HG03108 (cell line): Measurements from ENCODE around the gene FABP2.
"Not testable (repeated sequence)": the region's sequence is repeated elsewhere in the genome, so short reads cannot be mapped to it uniquely, and the experiment has no call there.

Source experiments
- ATAC-seq: cut with Tn5 transposase; IDR thresholded peaks from one replicate; pipeline ENCODE4 v1.9.1; 2021; ENCODE audit warnings: moderate library complexity; ENCODE audit not compliant: unreplicated experiment

The FABP2 gene

DNA sequence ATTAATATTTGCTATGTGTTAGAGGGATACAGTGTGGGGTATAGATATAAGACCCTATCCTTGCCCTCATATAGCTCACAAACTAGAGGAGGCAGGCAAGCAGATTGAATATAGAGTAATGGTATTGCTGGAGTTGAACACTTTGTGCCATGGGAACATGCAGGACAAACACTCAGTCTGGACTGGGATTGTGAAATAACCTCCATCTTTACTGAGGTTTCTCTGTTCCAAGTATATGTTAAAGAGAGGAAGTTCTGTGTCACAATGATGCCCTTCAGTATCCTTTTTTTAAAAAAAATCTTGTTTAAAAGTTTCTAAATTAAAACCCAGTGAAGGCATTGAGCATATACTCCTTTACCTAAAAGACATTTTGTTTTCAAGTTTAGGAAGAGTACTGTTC, 8.7 kb downstream of the FABP2 start:
- no peak for ATAC-seq

DNA sequence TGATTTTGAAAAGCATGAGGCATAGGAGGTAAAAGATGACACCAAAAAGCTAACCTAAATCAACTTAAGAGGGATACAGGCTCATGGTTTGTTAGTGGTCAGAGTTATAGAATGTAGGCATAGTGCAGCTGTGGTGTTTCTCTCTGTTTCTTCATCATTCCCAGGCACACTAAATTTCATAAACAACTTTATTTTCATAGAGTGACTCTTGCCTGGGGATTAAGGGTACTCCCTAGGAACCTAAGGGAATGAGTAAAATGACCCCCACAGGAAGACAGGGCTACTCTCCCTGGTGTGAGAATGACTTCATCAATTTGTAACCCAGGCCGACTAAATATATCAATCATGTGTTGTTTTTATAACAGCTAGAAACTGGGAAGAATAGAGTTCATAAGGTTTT, 11.1 kb downstream of the FABP2 start:
- ATAC-seq, result no peak

DNA sequence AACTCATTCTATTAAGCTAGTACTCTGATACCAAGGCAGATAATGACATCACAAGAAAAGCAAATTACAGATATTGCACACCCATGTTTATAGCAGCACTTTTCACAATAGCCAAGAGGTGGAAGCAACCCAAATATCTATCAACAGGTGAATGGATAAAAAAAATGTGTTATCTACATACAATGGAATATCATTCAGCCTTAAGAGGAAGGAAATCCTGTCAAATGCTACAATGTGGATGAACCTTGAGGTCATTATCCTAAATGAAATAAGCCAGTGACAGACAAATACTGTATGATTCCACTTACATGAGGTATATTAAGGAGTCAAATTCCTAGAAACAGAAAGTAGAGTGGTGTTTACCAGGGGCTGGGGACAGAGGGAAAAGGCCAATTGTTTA, 14.3 kb downstream of the FABP2 start:
- no peak for ATAC-seq

DNA sequence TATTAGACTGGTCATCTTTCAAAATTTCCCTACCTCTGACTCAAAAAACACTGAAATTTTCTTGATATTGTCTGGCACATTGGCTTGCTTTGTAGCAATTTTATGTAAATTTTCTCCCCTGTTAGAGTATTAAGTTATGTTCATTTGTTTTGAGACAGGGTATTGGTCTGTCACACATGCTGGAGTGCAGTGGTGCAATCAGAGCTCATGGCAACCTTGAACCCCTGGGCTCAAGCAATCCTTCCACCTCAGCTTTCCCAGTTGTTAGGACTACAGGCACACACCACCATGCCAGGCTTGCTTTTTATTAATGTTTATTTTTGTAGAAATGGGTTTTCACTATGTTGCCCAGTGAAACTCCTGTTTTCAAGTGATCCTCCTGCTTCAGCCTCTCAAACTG, 17.5 kb downstream of the FABP2 start:
- ATAC-seq, result no peak

DNA sequence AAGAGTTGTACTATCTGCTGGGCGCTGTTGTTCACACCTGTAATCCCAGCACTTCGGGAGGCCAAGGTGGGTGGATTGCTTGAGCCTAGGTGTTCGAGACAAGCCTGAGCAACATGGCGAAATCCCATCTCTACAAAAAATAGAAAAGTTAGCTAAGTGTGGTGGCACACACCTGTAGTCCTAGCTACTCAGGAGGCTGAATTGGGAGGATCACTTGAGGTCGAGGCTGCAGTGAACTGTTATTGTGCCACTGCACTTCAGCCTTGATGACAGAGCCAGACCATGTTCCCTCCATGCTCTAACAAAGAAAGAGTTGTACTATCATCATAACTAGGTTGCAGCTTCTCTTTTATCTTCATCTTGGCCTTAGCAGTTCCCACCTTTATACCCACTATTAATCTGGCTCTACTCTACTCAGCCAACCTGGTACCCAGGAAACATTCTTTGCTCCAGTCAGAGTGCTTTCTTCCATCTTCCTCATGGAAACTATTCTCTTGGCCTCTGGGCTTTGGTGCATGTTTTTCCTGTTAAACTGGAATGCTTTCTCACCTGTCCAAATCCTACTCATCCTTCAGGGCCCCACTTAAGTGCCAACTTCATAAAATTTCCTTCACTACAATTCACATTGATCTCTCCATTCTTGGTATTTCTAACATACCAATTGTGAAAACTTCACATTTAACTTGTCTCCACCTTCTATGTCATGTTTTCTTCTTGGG, 18.2 kb downstream of the FABP2 start:
- no peak for ATAC-seq

DNA sequence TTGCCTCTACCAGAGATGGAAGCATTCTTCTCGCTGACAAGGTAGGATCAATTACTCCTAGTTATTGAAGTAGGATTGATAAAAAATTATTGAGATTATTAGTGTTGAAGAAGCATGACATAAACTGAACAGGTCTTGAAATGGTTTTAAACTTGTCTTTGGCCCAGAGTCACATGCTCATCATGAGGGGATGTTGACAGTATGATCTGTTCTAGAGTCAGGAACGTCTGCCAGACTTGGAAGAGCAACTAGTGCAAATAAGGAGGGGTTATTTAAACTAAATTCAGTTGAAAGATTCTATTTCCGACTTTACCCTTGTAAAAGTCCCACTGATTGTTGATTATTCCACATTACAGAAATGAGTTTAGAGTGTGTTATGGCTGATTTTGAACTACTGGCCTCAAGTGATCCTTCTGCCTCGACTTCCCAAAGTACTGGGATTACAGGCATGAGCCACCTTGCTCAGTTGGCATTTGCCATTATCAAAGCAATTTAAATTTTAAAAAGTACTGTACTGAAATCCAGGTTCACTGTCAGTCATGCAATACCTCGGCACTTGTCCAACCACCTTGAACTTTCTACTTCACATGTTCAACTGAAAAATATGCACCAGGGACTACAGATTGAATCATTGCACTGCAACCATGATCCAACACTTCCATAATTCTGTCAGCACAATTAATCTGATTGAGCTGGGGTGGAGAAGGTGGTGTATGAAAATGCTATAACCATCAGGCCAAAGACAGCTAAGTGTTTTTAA, 19.7 kb downstream of the FABP2 start:
- ATAC-seq, result no peak

DNA sequence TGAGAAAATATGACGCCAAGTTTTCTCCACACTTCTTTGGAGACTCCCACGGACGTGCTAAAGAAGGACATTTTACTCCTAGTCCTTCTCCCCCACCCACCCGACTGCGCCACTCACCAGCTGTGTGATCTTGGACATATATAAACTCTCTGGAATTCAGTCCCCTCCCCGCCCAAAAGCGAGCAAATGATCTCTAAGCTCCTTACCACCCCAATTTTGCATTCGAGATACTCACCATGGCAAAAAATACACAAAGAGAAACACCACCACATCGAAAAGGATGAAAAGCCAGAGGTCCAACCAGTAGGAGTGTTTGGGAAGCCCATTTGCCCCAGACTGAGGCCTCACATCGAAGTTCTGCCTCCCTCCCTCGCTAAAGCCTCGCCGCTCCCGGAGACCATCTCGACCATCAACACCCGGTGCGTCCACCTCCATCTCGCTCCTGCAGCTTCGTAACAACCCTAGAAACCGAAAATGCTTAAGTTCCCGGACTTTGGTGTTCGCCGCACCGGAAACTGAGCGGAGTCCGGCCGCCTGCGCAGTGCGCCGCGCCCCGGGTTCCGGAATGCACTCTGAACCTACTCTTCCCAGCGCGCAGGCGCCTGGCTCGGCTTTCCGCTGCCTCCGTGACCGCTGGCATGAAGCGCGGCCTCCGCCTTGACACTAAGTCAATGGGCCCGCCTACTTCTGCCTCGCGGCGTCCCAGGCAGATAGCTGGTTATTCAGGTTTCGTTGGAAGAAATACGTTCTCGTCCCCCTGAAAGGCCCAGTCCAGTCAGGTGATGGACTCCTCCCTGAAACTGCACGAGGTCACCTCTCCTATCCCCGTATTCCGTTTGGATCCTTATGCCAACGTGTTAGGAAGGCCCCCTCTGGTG, 21.6 kb downstream of the FABP2 start:
- ATAC-seq, result peak; percentile 97

DNA sequence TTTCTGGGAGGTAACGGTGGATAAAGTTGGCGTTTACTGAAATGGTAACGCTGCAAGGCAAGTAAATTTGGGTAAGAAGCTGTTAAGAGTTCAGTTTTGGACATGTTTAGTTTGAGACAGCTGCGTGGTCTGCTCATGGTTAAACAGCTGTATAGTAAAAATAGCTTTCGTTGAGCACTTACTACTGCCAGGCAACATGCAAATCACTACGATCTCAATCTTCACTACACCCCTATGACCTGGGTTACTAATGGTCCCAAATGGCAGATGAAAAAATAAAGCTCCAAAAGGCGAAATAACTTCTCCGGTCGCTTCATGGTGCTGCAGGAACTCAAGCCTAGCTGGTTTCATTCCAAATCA, 22.2 kb downstream of the FABP2 start:
- ATAC-seq, result peak; percentile 40

DNA sequence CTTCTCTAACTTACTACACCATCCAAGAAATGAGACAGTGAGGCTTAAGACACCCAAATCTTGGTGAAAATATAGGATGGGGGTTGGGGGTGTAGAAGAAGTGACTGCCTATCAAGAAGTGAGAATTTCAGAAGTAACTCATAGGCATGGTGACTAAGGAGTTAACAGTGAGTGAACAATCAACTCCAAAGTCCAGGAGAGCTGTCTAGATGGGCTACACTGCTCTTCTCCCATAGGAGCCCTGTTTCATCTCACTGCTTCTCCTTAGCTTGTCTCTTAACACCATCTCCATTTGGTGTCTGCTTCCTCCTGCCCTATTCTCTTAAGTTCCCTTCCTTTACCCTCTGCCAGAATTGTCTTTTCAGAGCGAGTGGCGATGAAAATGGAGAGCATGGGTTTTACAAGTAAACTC, 22.7 kb downstream of the FABP2 start:
- no peak for ATAC-seq

DNA sequence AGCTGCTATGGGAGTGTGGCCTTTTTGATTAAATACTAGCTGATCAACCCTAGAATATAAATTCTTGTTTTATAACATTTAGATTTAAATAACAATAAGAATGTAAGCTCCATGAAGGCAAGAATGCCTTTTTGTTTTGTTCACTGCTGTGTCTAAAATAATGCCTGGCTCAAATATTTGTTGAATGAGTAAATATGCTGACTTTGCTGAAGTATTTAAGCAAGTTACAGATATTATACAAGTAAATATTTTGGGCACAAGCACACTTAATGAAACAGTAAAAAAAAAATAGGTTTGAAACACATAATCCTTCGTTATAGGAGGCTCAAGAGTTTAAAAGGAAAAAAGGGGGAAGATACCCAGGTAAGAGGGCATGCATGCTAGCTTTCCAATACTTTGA, 24.1 kb downstream of the FABP2 start:
- no peak for ATAC-seq

DNA sequence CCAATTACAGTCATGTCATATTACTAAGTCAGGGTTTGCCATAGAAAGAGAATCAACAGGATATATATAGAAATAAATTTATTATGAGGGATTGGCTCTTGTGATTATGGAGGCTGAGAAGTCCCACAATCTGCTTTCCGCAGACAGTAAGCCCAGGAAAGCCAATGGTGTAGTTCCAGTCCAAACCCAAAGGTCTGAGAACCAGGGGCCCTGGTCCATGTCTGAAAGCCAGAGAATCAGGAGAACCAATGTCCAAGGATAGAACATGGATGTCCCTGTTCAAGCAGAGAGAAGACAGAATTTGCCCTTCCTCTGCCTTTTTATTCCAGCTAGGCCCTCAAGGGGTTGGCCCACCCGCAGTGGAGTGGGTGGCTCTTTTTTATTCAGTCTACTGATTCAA, 25.6 kb downstream of the FABP2 start:
- no peak for ATAC-seq

DNA sequence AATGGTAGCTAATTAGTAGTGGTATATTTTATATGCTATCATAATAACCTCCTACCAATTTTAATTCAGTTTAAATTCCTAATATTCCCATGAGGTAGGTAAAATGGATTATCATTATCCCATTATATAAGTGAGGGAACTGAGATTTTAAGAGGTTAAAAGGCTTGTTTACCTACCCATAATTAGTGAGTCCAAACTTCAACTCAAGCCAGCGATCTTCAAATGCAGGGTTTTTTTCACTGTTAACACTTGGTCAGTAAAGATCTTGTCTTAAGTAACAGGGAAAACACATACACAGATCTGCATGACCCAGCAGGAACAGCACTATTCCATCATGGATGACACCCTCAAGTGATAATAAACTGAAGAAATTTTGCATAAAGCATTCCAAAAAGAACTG, 31.3 kb downstream of the FABP2 start:
- no peak for ATAC-seq

DNA sequence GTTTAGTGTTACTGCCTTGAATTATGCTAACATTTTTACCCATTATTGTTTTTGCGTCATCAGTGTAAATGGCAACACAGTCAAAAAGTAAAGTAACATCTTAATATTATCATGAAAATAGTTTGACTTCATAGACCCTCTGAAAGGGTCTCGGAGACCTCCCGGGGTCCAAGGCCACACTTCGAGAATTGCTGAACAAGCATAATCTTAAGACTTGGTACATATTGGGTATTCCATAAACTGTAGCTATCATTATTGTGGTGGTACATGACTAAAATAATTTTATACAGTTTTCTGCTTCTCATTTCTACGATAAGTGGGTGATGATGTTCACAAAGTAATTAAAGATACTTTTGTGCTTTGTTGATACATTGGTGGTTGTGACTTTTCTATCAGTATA, 32.6 kb downstream of the FABP2 start:
- ATAC-seq, result no peak

DNA sequence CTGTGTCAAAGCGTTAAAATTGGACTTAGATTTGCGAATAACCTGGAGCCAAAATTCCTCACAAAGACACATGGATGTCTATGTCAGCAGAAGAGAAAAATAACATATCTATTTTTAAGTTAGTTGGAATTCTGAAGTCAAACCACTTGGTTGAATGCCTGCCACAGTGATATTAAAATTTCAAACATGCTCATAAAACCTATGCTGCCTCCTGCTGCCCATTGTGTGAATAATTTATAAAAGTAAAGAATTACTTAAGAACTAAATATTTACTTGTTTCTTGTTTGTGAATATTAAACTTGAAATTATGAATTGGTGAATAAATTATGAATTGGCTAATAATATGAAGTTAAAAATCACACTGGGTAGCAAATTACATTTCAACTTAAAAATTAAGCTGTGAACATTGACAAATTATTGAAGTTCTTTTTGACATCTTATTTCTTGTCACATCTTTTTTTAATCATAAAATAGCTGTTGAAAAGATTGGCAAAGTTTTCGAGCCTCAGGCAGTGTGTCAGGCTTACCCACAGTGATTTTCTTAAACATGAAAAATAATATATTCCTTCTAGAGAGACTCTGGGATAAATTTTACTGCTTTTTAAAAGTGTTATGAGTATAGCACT, 35.4 kb downstream of the FABP2 start:
- no peak for ATAC-seq

DNA sequence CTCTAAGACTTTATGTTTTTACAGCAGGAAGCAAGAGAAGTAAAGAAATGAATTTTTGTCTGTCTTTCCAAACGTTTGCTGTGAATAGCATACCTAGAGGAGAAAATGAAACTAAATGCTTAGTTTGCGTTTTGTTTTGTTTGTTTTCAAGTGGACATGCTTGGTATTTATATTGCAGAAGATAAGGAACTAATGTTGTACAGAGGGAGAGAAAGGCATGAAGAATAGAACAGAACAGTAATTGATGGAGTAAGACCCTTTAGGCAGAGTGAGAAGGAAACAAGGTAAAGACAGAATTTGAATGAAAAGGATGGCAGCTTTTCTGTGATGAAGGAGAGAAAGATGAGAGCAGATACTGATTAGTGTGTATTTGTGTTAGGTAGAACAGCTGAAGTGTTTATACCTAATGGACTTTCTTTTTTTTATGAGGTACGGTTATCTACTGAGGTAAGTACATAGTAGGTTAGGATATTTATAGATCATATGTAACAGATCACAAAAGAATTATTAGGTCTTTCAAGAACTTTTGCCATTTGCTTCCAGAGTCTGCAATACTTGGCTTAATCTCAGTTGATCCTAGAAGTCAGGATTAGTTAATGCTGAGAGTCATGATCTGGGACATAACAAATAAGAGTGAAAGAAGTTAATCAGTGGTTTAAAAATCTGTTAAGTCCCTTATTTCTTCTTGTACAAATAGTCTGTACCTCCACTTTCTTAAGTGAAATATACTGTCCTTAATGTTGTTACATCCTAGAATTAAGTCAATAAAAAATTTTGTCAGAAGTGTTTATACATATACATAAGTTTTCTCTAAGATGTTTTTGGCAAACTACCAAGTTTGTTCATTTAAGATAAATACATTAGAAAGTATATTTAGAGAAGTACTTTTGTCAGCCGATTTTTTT, 36.8 kb downstream of the FABP2 start:
- no peak for ATAC-seq

DNA sequence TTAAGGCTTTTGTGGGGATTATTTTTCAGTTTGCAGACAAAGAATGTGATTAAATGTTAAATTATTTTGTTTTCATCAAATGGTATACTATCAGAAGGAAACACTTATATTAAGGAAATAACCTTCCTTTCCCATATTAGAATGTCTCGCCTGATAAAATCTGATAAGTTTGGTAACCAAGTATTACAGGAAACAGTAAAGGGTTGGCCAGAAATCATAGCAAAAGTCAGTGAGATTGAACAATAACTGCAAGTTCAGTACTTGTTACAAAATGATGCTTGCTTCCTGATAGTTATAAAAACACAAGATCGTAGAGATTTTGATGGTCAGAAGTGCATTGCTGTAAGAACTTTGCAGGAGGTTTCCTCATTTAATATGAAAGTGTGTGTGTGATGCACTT, 40.5 kb downstream of the FABP2 start:
- no peak for ATAC-seq

DNA sequence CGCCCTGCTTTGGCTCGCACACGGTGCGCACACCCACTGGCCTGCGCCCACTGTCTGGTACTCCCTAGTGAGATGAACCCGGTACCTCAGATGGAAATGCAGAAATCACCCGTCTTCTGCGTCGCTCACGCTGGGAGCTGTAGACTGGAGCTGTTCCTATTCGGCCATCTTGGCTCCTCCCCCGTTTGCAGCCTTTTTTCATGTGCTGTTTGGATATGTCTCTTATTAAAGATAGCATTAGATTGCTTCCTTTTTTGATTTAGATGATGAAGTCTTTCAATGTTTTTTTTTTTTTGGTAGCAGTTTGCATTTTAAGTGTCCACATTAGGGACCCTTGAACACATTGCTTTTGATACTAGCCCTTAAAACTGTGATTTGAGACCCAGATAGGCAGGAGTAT, 42.0 kb downstream of the FABP2 start:
- not testable (repeated sequence) for ATAC-seq

DNA sequence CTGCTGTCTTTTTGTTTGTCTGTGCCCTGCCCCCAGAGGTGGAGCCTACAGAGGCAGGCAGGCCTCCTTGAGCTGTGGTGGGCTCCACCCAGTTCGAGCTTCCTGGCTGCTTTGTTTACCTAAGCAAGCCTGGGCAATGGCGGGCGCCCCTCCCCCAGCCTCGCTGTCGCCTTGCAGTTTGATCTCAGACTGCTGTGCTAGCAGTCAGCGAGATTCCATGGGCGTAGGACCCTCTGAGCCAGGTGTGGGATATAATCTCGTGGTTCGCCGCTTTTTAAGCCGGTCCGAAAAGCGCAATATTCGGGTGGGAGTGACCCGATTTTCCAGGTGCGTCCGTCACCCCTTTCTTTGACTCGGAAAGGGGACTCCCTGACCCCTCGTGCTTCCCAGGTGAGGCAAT, 42.4 kb downstream of the FABP2 start:
- ATAC-seq, result not testable (repeated sequence)

DNA sequence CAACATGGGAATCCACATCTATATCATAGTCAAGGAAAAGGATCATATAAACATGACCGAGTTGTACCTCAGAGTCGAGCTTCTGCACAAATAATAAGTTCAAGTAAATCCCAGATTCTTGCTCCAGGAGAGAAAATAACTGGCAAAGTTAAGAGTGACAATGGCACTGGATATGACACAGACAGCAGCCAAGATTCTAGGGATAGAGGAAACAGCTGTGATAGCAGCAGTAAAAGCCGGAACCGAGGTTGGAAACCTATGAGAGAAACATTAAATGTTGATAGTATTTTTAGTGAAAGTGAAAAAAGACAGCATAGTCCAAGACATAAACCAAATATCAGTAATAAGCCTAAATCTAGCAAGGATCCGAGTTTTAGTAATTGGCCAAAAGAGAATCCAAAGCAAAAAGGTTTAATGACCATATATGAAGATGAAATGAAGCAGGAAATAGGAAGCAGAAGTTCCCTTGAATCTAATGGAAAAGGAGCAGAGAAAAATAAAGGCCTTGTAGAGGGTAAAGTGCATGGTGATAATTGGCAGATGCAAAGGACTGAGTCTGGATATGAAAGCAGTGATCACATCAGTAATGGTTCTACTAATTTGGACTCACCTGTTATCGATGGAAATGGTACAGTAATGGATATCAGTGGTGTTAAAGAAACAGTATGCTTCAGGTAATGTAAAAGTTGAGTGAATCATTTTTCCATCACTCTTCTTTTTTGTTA, 50.4 kb downstream of the FABP2 start:
- ATAC-seq, result no peak

DNA sequence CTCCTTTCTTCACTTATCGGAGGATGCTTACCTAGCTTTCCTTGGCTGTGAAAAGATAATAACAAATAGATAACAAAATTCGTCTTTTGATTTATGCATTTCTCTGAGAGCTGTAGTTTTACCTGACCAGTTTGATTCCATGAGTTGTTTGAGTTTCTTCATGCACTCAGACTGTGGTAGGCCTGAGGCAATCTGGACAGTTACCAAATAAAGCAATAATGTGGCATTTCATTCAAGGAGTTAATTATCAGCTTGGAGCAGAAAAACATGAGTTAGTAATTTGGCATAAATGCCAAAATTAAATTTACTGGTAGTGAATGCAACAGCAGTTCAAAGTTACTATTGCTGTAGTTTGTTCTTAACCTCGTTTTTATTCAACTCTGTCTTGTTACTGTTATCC, 53.5 kb downstream of the FABP2 start:
- no peak for ATAC-seq
